ENCODE measurements around the gene ANKRD6. TPM values are rescaled to one million over a fixed set of nuclear protein-coding genes. Genes with fewer than 3 reads are reported as not detected.
"Not testable (repeated sequence)": the region's sequence is repeated elsewhere in the genome, so short reads cannot be mapped to it uniquely, and the experiment has no call there.

The ANKRD6 gene
- total RNA-seq, 1 donor: 15.3 TPM

DNA sequence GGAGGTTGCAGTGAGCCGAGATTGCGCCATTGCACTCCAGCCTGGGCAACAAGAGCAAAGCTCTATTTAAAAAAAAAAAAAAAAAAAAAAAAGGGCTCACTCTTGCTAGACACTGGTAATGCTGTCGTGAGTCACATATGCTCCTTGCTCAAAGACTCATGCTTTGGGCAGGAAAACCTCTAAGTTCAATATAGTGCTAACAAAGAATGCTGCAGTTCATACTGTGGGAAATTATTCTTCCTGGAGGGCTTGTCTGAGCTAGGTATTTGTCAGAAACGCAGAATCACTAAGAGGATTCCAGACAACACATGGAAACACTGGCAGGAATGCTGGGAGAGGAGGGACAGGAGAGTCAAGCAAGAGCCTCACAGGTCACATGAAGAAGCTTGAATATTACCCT is 207.9 kb downstream of the ANKRD6 start:
- DNase-seq (ENCODE audit: low read depth in 2 of 3, low spot score in 2 of 3): no peak

DNA sequence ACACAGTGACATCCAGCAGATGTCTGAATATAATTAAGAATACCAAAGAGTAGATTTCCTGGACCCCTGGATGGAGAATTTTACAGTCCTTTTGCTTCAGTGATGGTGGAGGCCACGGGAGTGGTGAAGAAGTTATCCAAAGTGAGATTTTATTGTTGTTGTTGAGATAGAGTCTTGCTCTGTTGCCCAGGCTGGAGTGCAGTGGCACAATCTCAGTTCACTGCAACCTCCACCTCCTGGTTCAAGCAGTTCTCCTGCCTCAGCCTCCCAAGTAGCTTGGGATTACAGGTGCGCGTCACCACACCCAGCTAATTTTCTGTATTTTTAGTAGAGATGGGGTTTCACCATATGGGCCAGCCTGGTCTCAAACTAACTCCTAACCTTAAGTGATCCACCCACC is 208.6 kb downstream of the ANKRD6 start:
- DNase-seq (ENCODE audit: low read depth in 2 of 3, low spot score in 2 of 3): not testable (repeated sequence)

GRCh38 chr6:89642956-89643355 is 210.0 kb downstream of the ANKRD6 start:
- no peak for DNase-seq (ENCODE audit: low read depth in 2 of 3, low spot score in 2 of 3)

DNA sequence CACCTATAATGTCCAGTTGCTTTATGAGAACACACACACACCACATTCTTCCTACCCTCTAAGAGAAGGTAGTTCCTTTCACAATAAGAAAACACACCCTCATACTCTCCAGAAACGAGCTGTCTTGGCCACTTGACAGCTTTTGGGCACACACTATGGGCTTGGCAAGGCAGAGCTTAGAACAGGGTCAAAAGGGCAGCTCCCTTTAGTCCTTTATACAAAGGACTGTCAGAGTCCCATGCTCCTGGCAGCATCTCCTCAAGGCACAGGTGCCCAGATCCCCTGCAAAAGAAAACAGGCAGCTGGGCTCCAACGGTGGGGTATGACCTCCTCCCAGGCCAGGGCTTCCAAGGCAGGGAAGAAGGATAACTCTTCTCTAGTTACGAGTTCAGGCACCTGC is 210.5 kb downstream of the ANKRD6 start:
- no peak for DNase-seq (ENCODE audit: low read depth in 2 of 3, low spot score in 2 of 3)

- DNase-seq (ENCODE audit: low read depth in 2 of 3, low spot score in 2 of 3): no peak
Measured at GRCh38 chr6:89644864-89645263, 211.9 kb downstream of the ANKRD6 start.

GRCh38 chr6:89649682-89650081 is 216.7 kb downstream of the ANKRD6 start:
- DNase-seq (ENCODE audit: low read depth in 2 of 3, low spot score in 2 of 3): no peak

- DNase-seq (ENCODE audit: low read depth in 2 of 3, low spot score in 2 of 3): no peak
Measured at GRCh38 chr6:89650579-89650978, 217.6 kb downstream of the ANKRD6 start.

- no peak for DNase-seq (ENCODE audit: low read depth in 2 of 3, low spot score in 2 of 3)
Measured at GRCh38 chr6:89655122-89655521, 222.2 kb downstream of the ANKRD6 start.

DNA sequence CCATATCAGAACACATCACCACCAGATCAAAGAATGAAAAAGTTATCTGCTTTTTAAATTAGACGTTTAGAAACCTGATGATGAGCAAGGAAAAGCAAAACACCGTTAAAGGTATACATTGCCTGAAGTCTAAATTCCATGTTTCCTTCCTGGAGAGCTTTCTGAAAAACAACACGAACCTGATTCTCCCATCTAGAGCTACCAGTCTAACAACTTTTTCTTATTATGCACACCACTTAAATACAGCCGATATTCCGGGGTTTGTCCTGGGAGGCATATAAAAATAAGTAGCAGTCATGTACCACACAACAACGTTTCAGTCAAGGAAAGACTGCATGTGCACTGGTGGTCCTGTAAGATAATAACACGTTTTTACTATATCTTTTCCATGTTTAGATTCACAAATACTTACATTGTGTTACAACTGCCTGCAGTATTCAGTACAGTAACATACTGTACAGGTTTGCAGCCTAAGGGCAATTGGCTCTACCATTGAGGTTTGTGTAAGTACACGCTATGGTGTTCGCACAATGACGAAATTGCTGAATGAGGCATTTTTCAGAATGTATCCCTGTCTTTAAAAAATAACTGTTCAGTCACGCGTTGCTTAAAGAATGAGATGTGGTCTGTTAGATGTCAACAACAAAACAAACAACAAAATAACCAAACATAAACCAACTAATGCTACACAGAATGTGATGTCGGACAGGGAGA is 224.7 kb downstream of the ANKRD6 start:
- DNase-seq (ENCODE audit: low read depth in 2 of 3, low spot score in 2 of 3): no peak

DNA sequence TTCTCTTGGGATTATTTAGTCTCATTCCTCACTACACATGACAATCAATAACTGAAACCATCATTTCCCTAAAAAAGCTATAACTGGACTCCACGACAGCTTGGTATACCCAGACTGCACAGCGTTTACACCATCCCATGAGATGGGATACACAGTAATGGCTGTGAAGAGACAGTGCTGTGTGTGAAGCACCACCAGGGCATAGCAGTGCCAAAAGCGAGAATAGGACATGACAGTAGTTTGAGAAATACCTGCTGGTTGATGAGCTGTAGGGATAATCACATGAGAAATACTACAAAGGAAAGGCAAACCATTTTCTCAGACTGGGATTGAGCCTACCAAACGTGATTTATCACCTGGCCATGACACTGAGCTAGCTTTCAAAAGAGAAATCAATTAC is 228.0 kb downstream of the ANKRD6 start:
- no peak for DNase-seq (ENCODE audit: low read depth in 2 of 3, low spot score in 2 of 3)

DNA sequence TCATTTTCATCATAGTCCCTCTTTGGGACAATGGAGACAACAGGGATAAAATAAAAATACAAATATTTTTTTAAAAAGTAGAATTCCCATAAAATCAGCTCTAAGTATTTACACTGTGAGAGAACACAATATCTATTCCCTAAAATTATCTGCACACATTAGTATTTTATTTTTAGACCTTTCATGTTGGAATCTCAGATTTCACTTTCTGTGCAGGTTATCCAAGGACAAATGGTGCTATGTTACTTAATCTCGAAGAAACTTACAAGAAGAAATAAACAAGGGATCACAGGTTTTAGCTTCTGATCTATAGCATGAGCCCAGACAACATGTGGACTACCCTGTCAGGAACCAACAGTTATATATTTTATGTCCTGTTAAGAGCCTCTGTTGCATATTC is 228.6 kb downstream of the ANKRD6 start:
- no peak for DNase-seq (ENCODE audit: low read depth in 2 of 3, low spot score in 2 of 3)

DNA sequence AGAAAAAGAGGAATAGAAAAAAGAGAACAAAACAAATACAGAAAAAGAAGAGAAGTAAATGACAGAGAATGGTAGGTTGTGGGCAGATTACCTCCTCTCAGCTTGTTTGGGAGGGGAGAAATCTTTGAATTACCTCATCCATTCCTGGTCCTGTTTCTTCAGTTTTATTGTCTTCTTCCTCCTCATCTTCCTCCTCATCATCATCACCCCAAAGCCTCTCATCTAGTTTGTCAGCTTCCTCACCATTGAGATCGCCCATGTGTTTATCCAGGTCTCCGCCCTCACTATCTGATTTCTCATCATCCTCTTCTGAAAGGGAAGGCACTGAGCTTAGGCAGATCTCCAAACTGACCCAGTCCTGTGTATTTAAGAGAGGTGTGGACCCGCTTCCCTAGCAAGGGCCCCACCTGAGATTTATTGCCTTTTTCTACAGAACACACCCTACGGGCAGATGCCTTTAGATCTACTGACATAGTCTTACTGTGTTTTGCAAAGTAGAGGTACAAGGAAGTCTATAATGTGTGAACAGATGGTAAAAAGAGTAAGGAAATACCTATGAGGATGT is 229.8 kb downstream of the ANKRD6 start:
- DNase-seq (ENCODE audit: low read depth in 2 of 3, low spot score in 2 of 3): no peak

DNA sequence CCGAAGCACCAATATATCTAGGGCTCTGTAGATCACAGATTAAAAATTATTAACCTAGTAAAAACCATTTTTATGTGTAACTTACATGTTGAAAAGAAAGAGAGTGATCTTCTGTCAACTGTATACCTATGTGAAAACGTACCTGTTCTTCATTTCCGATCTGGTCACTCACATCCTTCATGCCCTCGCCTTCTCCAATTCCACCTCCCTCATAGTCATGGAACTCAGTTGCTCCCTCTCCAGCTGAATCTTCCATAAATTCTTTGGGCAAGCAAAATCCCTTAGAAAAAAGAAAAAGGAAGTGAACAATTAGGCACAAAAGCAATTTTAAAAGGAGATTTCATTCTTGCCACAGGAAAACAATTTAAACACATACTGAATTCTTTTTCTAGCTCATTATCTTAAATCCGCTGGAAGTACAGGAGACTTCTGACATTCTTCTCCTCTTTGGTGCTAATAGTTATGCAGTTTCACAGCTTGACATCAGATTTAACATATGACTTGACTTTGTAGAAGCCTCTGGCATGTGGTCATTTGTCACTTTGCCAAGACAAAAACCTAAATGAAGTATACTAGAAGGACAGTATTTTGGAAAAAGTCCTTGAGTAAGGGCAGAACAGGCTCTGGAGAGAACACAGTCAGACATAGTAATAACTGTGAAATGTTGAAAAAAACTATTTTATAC is 235.1 kb downstream of the ANKRD6 start:
- no peak for DNase-seq (ENCODE audit: low read depth in 2 of 3, low spot score in 2 of 3)

- no peak for DNase-seq (ENCODE audit: low read depth in 2 of 3, low spot score in 2 of 3)
Measured at GRCh38 chr6:89669002-89669401, 236.1 kb downstream of the ANKRD6 start.

GRCh38 chr6:89670935-89671565 is 238.1 kb downstream of the ANKRD6 start:
- DNase-seq (ENCODE audit: low read depth in 2 of 3, low spot score in 2 of 3): no peak

DNA sequence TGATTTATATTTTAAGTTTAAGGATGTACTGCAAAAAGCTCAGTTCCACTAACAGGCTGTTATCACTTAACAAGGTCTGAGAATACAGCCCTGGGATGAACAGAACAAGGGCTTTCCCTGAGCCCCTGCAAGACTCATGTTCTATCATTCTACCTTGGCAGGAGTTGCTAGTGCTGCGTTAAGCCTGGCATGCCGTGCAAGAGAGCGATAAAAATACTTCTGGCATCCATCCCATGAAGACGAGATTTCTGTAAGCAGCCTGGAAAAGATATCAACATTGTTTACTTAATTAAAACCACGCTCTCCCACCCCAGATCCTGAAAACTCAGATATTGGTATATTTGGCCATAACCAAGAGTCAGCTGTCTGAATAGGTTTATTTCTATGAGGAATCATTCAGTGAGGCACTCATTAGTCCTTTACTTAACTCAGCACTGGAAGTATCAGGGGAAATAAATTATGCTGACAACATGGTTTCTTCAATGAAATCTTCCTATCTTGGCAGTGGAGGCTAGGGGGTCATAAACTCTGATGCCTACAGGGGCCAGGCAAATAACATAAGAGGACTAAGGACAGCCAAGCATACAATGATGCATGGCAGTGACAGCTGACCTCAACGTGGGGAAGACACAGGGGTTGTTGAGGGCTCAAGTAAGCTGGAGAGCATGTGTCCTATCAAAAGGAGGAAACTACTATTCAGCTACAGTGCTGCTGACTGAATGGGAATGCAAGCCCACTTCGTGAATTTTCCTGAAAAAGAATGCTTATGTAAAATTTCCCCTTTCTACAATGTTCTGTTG is 243.2 kb downstream of the ANKRD6 start:
- no peak for DNase-seq (ENCODE audit: low read depth in 2 of 3, low spot score in 2 of 3)

DNA sequence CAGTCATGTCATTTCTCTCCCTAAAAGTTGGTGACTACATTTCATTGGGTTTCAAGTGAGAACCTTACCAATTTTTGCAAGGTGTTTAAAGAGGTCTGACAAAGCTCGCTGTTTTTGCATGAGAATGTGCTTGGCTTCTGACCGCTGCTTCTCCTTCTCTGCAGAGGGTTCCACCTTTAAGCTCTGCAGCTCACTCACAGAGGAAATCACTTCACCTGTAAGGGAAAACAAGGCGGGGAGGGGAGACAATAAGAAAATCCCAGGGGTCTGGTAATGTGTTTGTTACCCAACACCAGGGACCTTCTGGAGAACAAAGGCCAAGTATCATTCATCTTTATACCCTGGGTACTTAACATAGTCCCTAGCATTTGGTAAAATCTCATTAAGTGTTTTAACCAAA is 245.6 kb downstream of the ANKRD6 start:
- DNase-seq (ENCODE audit: low read depth in 2 of 3, low spot score in 2 of 3): no peak

GRCh38 chr6:89679215-89680120 is 246.5 kb downstream of the ANKRD6 start:
- no peak for DNase-seq (ENCODE audit: low read depth in 2 of 3, low spot score in 2 of 3)

- DNase-seq (ENCODE audit: low read depth in 2 of 3, low spot score in 2 of 3): peak in 2 of 3 donors; percentile 3 to 15
Measured at GRCh38 chr6:89680150-89680549, 247.2 kb downstream of the ANKRD6 start.

- no peak for DNase-seq (ENCODE audit: low read depth in 2 of 3, low spot score in 2 of 3)
Measured at GRCh38 chr6:89680551-89680950, 247.6 kb downstream of the ANKRD6 start.
